ENCODE data around the gene ANTKMT. TPM values are rescaled to one million over a fixed set of nuclear protein-coding genes. Genes with fewer than 3 reads are reported as not detected.
A peak's percentile ranks its signal among the peaks of the same experiment; 100 is the strongest.

The ANTKMT gene
- total and polyA plus RNA-seq, 2 experiments from 2014 or later = 38.8 to 81.8 TPM

DNA sequence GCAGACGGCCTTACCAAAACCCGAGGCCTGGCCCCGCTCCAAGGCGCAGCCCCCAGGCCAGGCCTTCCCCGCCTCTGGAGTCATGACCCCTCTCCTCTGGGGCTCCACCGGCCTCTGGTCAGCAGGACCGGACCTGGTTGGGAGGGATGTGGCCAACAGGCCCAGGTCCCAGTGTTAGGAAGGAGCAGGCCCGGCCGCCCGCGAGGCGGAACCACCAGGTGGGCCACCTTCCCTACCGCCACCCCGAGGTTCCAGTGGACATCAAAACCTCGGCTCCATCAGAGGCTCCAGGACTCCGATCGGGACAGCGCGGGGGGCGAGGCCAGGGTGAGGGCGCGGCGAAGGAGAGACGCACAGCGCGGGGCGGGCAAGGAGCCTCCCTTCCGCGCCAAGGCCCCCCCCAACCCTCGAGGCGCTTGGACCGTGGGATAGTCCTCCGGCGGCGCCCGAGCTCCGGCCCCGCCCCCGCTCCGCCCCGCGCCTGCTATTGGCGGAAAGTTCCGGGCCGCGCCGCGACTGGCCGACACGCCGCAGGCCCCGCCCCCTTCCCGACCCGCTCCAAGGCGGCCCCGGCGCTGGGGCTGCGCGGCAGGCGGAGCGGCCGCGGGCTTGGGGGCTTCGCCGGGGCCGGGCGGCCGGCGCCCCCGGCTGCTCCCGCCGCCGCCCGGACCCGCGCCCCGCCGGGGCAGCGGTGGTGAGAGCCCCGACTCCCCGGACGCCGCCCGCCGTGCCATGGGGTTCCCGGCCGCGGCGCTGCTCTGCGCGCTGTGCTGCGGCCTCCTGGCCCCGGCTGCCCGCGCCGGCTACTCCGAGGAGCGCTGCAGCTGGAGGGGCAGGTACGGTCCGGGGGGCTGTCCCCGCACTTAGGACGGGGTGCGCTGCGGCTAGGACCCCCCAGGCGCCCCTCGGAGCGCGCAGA lies 6.1 kb upstream of the ANTKMT start, which contains the start of gene METRN:
METRN (plus strand) TSS at position 561 of the 919 bp plus-strand sequence; CDS start at position 733, 172 bp downstream.
- no peak within 1 kb of the TSS for H3K27ac ChIP-seq
- H3K36me3 ChIP-seq (replicated peaks; ENCODE audit: insufficient read depth, low read depth) = no peaks in the 10 kb centered on the region
- DNase-seq (ENCODE audit: low spot score) = peak; percentile 95
- no peak within 1 kb of the TSS for H3K4me3 ChIP-seq
- H3K27me3 ChIP-seq = peaks cover 30% of the 10 kb centered on the region
- H3K9me3 ChIP-seq (ENCODE audit: low read depth) = no peaks in the 10 kb centered on the region
- WGBS (ENCODE audit: low lambda C conversion rate, missing lambda C conversion rate) = 19% methylated on average over 48 of the region's 108 CpGs
- no peaks in the 10 kb centered on the region for H3K79me2 ChIP-seq
- H3K9me2 ChIP-seq (replicated peaks; ENCODE audit: insufficient read depth) = no peaks in the 10 kb centered on the region
- H2AFZ ChIP-seq = peak within 1 kb of the TSS; percentile 45
- H4K20me1 ChIP-seq (ENCODE audit: insufficient read depth, poor library complexity, severe bottlenecking) = peaks cover 1% of the 10 kb centered on the region
- H3K4me2 ChIP-seq = peak within 1 kb of the TSS; percentile 97
- H3K4me1 ChIP-seq (ENCODE audit: insufficient read depth) = peaks cover 13% of the 10 kb centered on the region
- TF ChIP-seq EZH2 (IDR thresholded peaks at IDR 0.05; ENCODE audit: borderline replicate concordance) = no peak
- TF ChIP-seq, protein P1, sequence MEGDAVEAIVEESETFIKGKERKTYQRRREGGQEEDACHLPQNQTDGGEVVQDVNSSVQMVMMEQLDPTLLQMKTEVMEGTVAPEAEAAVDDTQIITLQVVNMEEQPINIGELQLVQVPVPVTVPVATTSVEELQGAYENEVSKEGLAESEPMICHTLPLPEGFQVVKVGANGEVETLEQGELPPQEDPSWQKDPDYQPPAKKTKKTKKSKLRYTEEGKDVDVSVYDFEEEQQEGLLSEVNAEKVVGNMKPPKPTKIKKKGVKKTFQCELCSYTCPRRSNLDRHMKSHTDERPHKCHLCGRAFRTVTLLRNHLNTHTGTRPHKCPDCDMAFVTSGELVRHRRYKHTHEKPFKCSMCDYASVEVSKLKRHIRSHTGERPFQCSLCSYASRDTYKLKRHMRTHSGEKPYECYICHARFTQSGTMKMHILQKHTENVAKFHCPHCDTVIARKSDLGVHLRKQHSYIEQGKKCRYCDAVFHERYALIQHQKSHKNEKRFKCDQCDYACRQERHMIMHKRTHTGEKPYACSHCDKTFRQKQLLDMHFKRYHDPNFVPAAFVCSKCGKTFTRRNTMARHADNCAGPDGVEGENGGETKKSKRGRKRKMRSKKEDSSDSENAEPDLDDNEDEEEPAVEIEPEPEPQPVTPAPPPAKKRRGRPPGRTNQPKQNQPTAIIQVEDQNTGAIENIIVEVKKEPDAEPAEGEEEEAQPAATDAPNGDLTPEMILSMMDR (IDR thresholded peaks at IDR 0.05; ENCODE audit: poor library complexity) = no peak
- no peak for TF ChIP-seq EZH2phosphoT487 (IDR thresholded peaks at IDR 0.05; ENCODE audit: low read depth, severe bottlenecking, unreplicated experiment)

DNA sequence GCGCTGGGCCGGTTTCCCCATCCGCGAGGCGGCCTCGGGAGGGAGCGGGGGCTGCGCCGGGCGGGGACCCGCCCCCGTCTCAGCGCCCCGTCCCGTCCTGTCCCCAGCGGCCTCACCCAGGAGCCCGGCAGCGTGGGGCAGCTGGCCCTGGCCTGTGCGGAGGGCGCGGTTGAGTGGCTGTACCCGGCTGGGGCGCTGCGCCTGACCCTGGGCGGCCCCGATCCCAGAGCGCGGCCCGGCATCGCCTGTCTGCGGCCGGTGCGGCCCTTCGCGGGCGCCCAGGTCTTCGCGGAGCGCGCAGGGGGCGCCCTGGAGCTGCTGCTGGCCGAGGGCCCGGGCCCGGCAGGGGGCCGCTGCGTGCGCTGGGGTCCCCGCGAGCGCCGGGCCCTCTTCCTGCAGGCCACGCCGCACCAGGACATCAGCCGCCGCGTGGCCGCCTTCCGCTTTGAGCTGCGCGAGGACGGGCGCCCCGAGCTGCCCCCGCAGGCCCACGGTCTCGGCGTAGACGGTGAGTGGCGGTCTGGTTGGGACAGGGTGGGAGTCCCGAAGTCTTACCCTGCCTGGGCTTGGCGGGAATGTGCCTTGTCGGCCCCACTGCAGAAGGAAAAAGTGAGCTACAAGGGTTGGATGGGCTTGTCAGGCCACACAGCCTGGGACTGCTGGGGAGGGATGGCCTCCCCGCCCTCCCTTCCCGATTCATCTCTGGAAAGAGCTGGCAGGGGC lies 5.3 kb upstream of the ANTKMT start:
- Histone ChIP-seq H3K27ac (no peak overlapping the region), H3K4me3 (no peak overlapping the region), H4K20me1 (ENCODE audit: insufficient read depth, poor library complexity, severe bottlenecking) (peaks cover 4% of the 10 kb centered on the region), H3K27me3 (peaks cover 23% of the 10 kb centered on the region), H2AFZ (peak overlapping the region; percentile 45), H3K36me3 (replicated peaks; ENCODE audit: insufficient read depth, low read depth) (no peaks in the 10 kb centered on the region), H3K4me2 (peak overlapping the region; percentile 97), H3K79me2 (no peaks in the 10 kb centered on the region), H3K4me1 (ENCODE audit: insufficient read depth) (peaks cover 19% of the 10 kb centered on the region), H3K9me2 (replicated peaks; ENCODE audit: insufficient read depth) (no peaks in the 10 kb centered on the region), H3K9me3 (ENCODE audit: low read depth) (no peaks in the 10 kb centered on the region)
- WGBS (ENCODE audit: low lambda C conversion rate, missing lambda C conversion rate) = 8% methylated on average over 45 of the region's 74 CpGs
- TF ChIP-seq, protein P1 (IDR thresholded peaks at IDR 0.05; ENCODE audit: poor library complexity) = no peak
- TF ChIP-seq EZH2phosphoT487 (IDR thresholded peaks at IDR 0.05; ENCODE audit: low read depth, severe bottlenecking, unreplicated experiment) (peak; percentile 36), EZH2 (IDR thresholded peaks at IDR 0.05; ENCODE audit: borderline replicate concordance) (peak; percentile 50)
- peak; percentile 57 for DNase-seq (ENCODE audit: low spot score)

DNA sequence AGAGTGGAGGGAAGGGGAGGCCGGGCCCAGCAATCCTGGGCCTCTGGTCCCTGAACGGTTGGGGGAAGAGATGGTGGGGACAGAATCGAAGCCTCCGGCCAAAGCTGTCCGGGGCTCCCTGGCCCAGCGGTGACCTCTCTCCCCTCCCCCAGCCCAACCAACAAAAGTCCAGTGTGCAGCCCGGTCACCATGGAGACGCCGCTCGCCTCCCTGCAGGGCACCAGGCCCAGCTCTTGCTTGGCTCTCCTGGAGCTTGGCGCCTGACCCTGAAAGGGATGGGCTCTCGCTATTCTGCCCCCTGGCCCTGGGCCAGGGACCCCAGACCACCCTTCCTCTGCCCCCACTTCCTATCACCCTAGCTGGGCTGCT lies 4.8 kb upstream of the ANTKMT start:
- H3K36me3 ChIP-seq (replicated peaks; ENCODE audit: insufficient read depth, low read depth) = no peaks in the 10 kb centered on the region
- H3K79me2 ChIP-seq = no peaks in the 10 kb centered on the region
- peaks cover 4% of the 10 kb centered on the region for H4K20me1 ChIP-seq (ENCODE audit: insufficient read depth, poor library complexity, severe bottlenecking)
- H3K4me2 ChIP-seq = peak overlapping the region; percentile 97
- no peak for TF ChIP-seq EZH2phosphoT487 (IDR thresholded peaks at IDR 0.05; ENCODE audit: low read depth, severe bottlenecking, unreplicated experiment)
- TF ChIP-seq EZH2 (IDR thresholded peaks at IDR 0.05; ENCODE audit: borderline replicate concordance) = no peak
- TF ChIP-seq, protein P1 (IDR thresholded peaks at IDR 0.05; ENCODE audit: poor library complexity) = no peak
- no peak overlapping the region for H2AFZ ChIP-seq
- H3K9me3 ChIP-seq (ENCODE audit: low read depth) = no peaks in the 10 kb centered on the region
- H3K4me3 ChIP-seq = no peak overlapping the region
- no peak for DNase-seq (ENCODE audit: low spot score)
- peaks cover 19% of the 10 kb centered on the region for H3K4me1 ChIP-seq (ENCODE audit: insufficient read depth)
- peaks cover 18% of the 10 kb centered on the region for H3K27me3 ChIP-seq
- WGBS (ENCODE audit: low lambda C conversion rate, missing lambda C conversion rate) = 18% methylated on average over 12 of the region's 12 CpGs
- H3K27ac ChIP-seq = no peak overlapping the region
- no peaks in the 10 kb centered on the region for H3K9me2 ChIP-seq (replicated peaks; ENCODE audit: insufficient read depth)
